Right lobe of liver (tissue), 4 donors: ENCODE data around the gene NAPG.

Experiments
- CTCF ChIP-seq, 4 donors: fragments of 200-600 bp in 3 of 4; fragments of 450-650 bp in 1 of 4; IDR thresholded peaks; one replicate each; pipeline versions ENCODE4 v1.5.1 to v1.8.0; 2016 to 2022; ENCODE audit warnings: antibody characterized with exemption in 4 of 4, mild to moderate bottlenecking in 2 of 4
- POLR2A ChIP-seq: fragments of 450-650 bp; IDR thresholded peaks from one replicate; pipeline ENCODE4 v1.6.1; 2017; ENCODE audit warnings: antibody characterized with exemption, mild to moderate bottlenecking
- donor health status: DM: no; HTN: no; CAD: no.
- donor health status: DM: no; HTN: no; CAD: no.
- donor health status: DM: no; HTN: yes; CAD: no.

- TF ChIP-seq CTCF (IDR thresholded peaks at IDR 0.05) (no peak), POLR2A (no peak)
These were observed 11.9 kb downstream of the NAPG start for GRCh38 chr18:10537765-10538164.
